Measurements from ENCODE around the gene HHATL. TPM values are rescaled to one million over a fixed set of nuclear protein-coding genes. Genes with fewer than 3 reads are reported as not detected.

Gene HHATL
- total RNA-seq, 3 donors from 2014 or later (not counting 1 experiment from before 2014, with no cell fraction given), result not detected

GRCh38 chr3:42685891-42686820 lies 16.4 kb downstream of the HHATL start:
- Mint-ChIP-seq H3K36me3 (no peaks in the 10 kb centered on the region), H3K4me3 (no peak overlapping the region), H3K27me3 (ENCODE audit: low read depth in 2 of 2) (peaks cover 7 to 13% of the 10 kb centered on the region in 2 donors), H3K4me1 (peaks cover 0 to 5% of the 10 kb centered on the region in 2 donors), H3K27ac (no peak overlapping the region), H3K9me3 (no peaks in the 10 kb centered on the region)
- no peak for TF ChIP-seq CTCF (IDR thresholded peaks at IDR 0.05)
- ATAC-seq, result no peak
- Histone ChIP-seq H3K36me3 (ENCODE audit: control insufficient read depth, insufficient read depth, low read length) (no peaks in the 10 kb centered on the region), H3K27me3 (ENCODE audit: control insufficient read depth, insufficient read depth, low read length) (no peaks in the 10 kb centered on the region), H3K4me3 (ENCODE audit: low read length) (no peak overlapping the region), H3K9me3 (ENCODE audit: control insufficient read depth, insufficient read depth, low read length) (no peaks in the 10 kb centered on the region), H3K27ac (ENCODE audit: low read length) (no peak overlapping the region), H3K4me1 (ENCODE audit: control insufficient read depth, insufficient read depth, low read length) (no peaks in the 10 kb centered on the region)
- 38% methylated on average over 80 of the region's 80 CpGs for WGBS (ENCODE audit: insufficient coverage)
- no peak for DNase-seq
- intact Hi-C loops (cut with micrococcal nuclease), result no loop called here

- Histone ChIP-seq H3K4me3 (ENCODE audit: low read length) (no peak within 1 kb of the TSS), H3K27ac (ENCODE audit: low read length) (no peak within 1 kb of the TSS), H3K36me3 (ENCODE audit: control insufficient read depth, insufficient read depth, low read length) (no peaks in the 10 kb centered on the region), H3K27me3 (ENCODE audit: control insufficient read depth, insufficient read depth, low read length) (no peaks in the 10 kb centered on the region), H3K9me3 (ENCODE audit: control insufficient read depth, insufficient read depth, low read length) (no peaks in the 10 kb centered on the region), H3K4me1 (ENCODE audit: control insufficient read depth, insufficient read depth, low read length) (no peaks in the 10 kb centered on the region)
- no peak for ATAC-seq
- Mint-ChIP-seq H3K27ac (no peak within 1 kb of the TSS), H3K4me1 (peaks cover 0 to 5% of the 10 kb centered on the region in 2 donors), H3K9me3 (no peaks in the 10 kb centered on the region), H3K4me3 (no peak within 1 kb of the TSS), H3K36me3 (no peaks in the 10 kb centered on the region), H3K27me3 (ENCODE audit: low read depth in 2 of 2) (peaks cover 7 to 13% of the 10 kb centered on the region in 2 donors)
- intact Hi-C loops (cut with micrococcal nuclease), result no loop called here
- DNase-seq, result no peak
- no peak for TF ChIP-seq CTCF (IDR thresholded peaks at IDR 0.05)
- 45% methylated on average over 34 of the region's 34 CpGs for WGBS (ENCODE audit: insufficient coverage)
Observed at GRCh38 chr3:42685363-42685881, 17.2 kb downstream of the HHATL start, which contains the start of gene KLHL40. Gene KLHL40 (plus strand): TSS chr3:42685537. CDS start chr3:42685619, 82 bp downstream.

GRCh38 chr3:42684632-42685362 lies 17.8 kb downstream of the HHATL start:
- Histone ChIP-seq H3K4me1 (ENCODE audit: control insufficient read depth, insufficient read depth, low read length) (no peaks in the 10 kb centered on the region), H3K9me3 (ENCODE audit: control insufficient read depth, insufficient read depth, low read length) (no peaks in the 10 kb centered on the region), H3K36me3 (ENCODE audit: control insufficient read depth, insufficient read depth, low read length) (no peaks in the 10 kb centered on the region), H3K27ac (ENCODE audit: low read length) (no peak overlapping the region), H3K4me3 (ENCODE audit: low read length) (no peak overlapping the region), H3K27me3 (ENCODE audit: control insufficient read depth, insufficient read depth, low read length) (no peaks in the 10 kb centered on the region)
- Mint-ChIP-seq H3K4me1 (peaks cover 0 to 5% of the 10 kb centered on the region in 2 donors), H3K4me3 (no peak overlapping the region), H3K27me3 (ENCODE audit: low read depth in 2 of 2) (peaks cover 7 to 12% of the 10 kb centered on the region in 2 donors), H3K9me3 (no peaks in the 10 kb centered on the region), H3K27ac (no peak overlapping the region), H3K36me3 (no peaks in the 10 kb centered on the region)
- intact Hi-C loops (cut with micrococcal nuclease), result no loop called here
- ATAC-seq, result no peak
- TF ChIP-seq CTCF (IDR thresholded peaks at IDR 0.05), result no peak
- WGBS (ENCODE audit: insufficient coverage), result 85% methylated on average over 7 of the region's 7 CpGs
- DNase-seq, result no peak
